GM12878 (cell line): Measurements from ENCODE around the gene CEP295NL. TPM values are rescaled to one million over a fixed set of nuclear protein-coding genes. Genes with fewer than 3 reads are reported as not detected.

Experiments
- ATAC-seq: fragments of 200-7000 bp; cut with Tn5 transposase; 3 replicates; pipeline ENCODE4 v1.9.1; 2020; ENCODE audit warnings: mild to moderate bottlenecking, moderate library complexity
- BruUV-seq: library from RNA; stranded (reverse); fragments of 400-500 nt; replicated peaks from 2 replicates; lab custom pipeline; 2021; lab: Mats Ljungman, UMichigan
- CTCF ChIA-PET: fragments of 300-600 bp; sonication (Branson Sonifier 250); formaldehyde crosslinking; extraction: SDS; loops from one replicate; lab custom pipeline; 2021; ENCODE audit warnings: inconsistent platforms; lab: Yijun Ruan, JAX
- POLR2A ChIA-PET: fragments of 350-600 bp; formaldehyde crosslinking; extraction: SDS; loops from one replicate; lab custom pipeline; 2021; ENCODE audit warnings: inconsistent platforms; lab: Charles Lee
- RAD21 ChIA-PET: fragments of 300-600 bp; sonication (Branson Sonifier 250); formaldehyde crosslinking; loops from one replicate; lab custom pipeline; 2023; ENCODE audit warnings: antibody characterized with exemption; ENCODE audit not compliant: unreplicated experiment; lab: Charles Lee
- SMC1A ChIA-PET: fragments of 300-600 bp; sonication (Branson Sonifier 250); formaldehyde crosslinking; loops from one replicate; lab custom pipeline; 2023; ENCODE audit not compliant: unreplicated experiment, uncharacterized antibody; lab: Charles Lee
- DNase-seq: peaks from one replicate; pipeline ENCODE4 v3.0.0-alpha.2; 2011; ENCODE audit warnings: low read depth, low spot score
- FAIRE-seq: peaks from 3 replicates; lab custom pipeline; 2011; peaks lifted over from hg19 to GRCh38; lab: Jason Lieb, UNC
- H2AFZ ChIP-seq: 2 replicates; pipeline ENCODE4 v1.6.0; 2011; ENCODE audit warnings: low read depth, low read length, control low read depth; ENCODE audit not compliant: control insufficient read depth
- H3K27ac ChIP-seq: 2 replicates; pipeline ENCODE4 v1.5.1; 2011; ENCODE audit warnings: control low read depth; ENCODE audit not compliant: control insufficient read depth, insufficient read depth
- H3K27me3 ChIP-seq, 2 experiments: replicated peaks in 1 of 2; 2 replicates each; pipeline versions ENCODE4 v1.6.0 to v1.6.1; 2011; ENCODE audit warnings: low read length in 1 of 2; ENCODE audit not compliant: control insufficient read depth in 2 of 2, insufficient read depth in 2 of 2
- H3K36me3 ChIP-seq, 2 experiments: 2 replicates each; pipeline ENCODE4 v1.5.1; 2011; ENCODE audit warnings: low read length in 1 of 2; ENCODE audit not compliant: control insufficient read depth in 2 of 2, insufficient read depth in 2 of 2
- H3K4me1 ChIP-seq: 2 replicates; pipeline ENCODE4 v1.6.1; 2011; ENCODE audit warnings: mild to moderate bottlenecking, low read length, moderate library complexity, mixed read lengths; ENCODE audit not compliant: control insufficient read depth, insufficient read depth
- H3K4me2 ChIP-seq: 2 replicates; pipeline ENCODE4 v1.6.0; 2011; ENCODE audit warnings: control low read depth; ENCODE audit not compliant: control insufficient read depth, insufficient read depth
- H3K4me3 ChIP-seq: fragments of 200-600 bp; sonication (generic); 2 replicates; pipeline ENCODE4 v1.5.1; 2016
- H3K79me2 ChIP-seq: 2 replicates; pipeline ENCODE4 v1.6.0; 2011; ENCODE audit warnings: low read length; ENCODE audit not compliant: control insufficient read depth, insufficient read depth
- H3K9ac ChIP-seq: 2 replicates; pipeline ENCODE4 v1.8.0; 2011; ENCODE audit warnings: low read length, control low read depth, mixed read lengths; ENCODE audit not compliant: control insufficient read depth, insufficient read depth
- H3K9me3 ChIP-seq: replicated peaks from 3 replicates; pipeline ENCODE4 v1.5.1; 2011; ENCODE audit warnings: mild to moderate bottlenecking, low read length; ENCODE audit not compliant: control insufficient read depth, insufficient read depth
- H4K20me1 ChIP-seq: 2 replicates; pipeline ENCODE4 v1.6.0; 2011; ENCODE audit not compliant: control insufficient read depth, insufficient read depth
- ATF7 ChIP-seq: fragments of 450-650 bp; IDR thresholded peaks from 2 replicates; pipeline ENCODE4 v1.6.1; 2016; ENCODE audit warnings: low read depth, mild to moderate bottlenecking
- BHLHE40 ChIP-seq, 2 experiments: fragments of 450-650 bp in 1 of 2; IDR thresholded peaks; 2 replicates each; pipeline ENCODE4 v1.6.1; 2011 to 2017; ENCODE audit warnings: low read depth in 2 of 2, borderline replicate concordance in 1 of 2, improper control_type of control experiment in 1 of 2, low read length in 1 of 2, mild to moderate bottlenecking in 1 of 2
- CTCF ChIP-seq, 3 experiments: IDR thresholded peaks in 2 of 3; conservative IDR thresholded peaks in 1 of 3; 2 replicates each; pipeline ENCODE4 v1.5.1; 2011; ENCODE audit warnings: low read depth in 3 of 3, low read length in 3 of 3, mild to moderate bottlenecking in 3 of 3, control low read depth in 2 of 3, moderate library complexity in 2 of 3, inconsistent platforms in 1 of 3, mixed read lengths in 1 of 3; ENCODE audit not compliant: control insufficient read depth in 2 of 3, insufficient read depth in 1 of 3; ENCODE audit errors: extremely low read depth in 1 of 3
- DPF2 ChIP-seq: fragments of 450-650 bp; IDR thresholded peaks from 2 replicates; pipeline ENCODE4 v1.6.1; 2017; ENCODE audit warnings: mild to moderate bottlenecking
- POU2F2 ChIP-seq: IDR thresholded peaks from 3 replicates; pipeline ENCODE4 v1.6.1; 2011; ENCODE audit warnings: low read depth, mild to moderate bottlenecking, low read length, borderline replicate concordance
- WGBS: methylation state at CpG from one replicate; pipeline ENCODE4 v1.1.6; 2016; ENCODE audit warnings: low lambda C conversion rate; ENCODE audit not compliant: insufficient replicate concordance, insufficient coverage; ENCODE audit errors: missing lambda C conversion rate; 5-methylcytosine and 5-hydroxymethylcytosine counted together
- in situ Hi-C: fragments of 300-500 bp; cut with MboI; formaldehyde crosslinking; loops from 9 replicates; pipeline ENCODE4 v1.14.3; 2018; ENCODE audit warnings: mixed read lengths
- intact Hi-C: fragments of 100-400 bp; cut with micrococcal nuclease; formaldehyde crosslinking; loops from one replicate; pipeline ENCODE4 v1.14.2; 2022; ENCODE audit not compliant: unreplicated experiment
- polyA plus RNA-seq, 11 experiments: library from polyadenylated mRNA; depleted of rRNA in 4 of 11; unstranded in 6 of 11; stranded (reverse) in 5 of 11; fragments of >200 nt; fragmentation: Nextera tagmentation in 4 of 11; fragmentation: Illumina TruSeq in 1 of 11; extraction: Ambion mirVana in 4 of 11; extraction: Trizol in 1 of 11; gene quantifications; 1 replicate in 1 of 11; 2 replicates in 10 of 11; pipeline versions ENCODE4 v1.2.1 to v1.2.3, GENCODE V29; 2011 to 2016; ENCODE audit warnings: inconsistent platforms in 2 of 11, missing spikeins in 2 of 11, low read depth in 1 of 11
- total RNA-seq, 4 experiments: library from RNA; depleted of rRNA in 3 of 4; stranded (reverse); fragments of >200 nt in 3 of 4; fragmentation: Illumina TruSeq in 1 of 4; extraction: Trizol in 1 of 4; gene quantifications; 2 replicates each; pipeline versions ENCODE4 v1.2.1 to v1.2.3, GENCODE V29; 2013 to 2021
- TF ChIP-seq, protein P1 (sequence below): fragments of 450-650 bp; IDR thresholded peaks from 2 replicates; pipeline ENCODE4 v1.6.1; 2016; ENCODE audit warnings: mild to moderate bottlenecking, moderate library complexity, borderline replicate concordance

CEP295NL gene
- total and polyA plus RNA-seq, 10 of the 15 experiments (the other 5 are each of a cell fraction or from before 2014, with no cell fraction given): not detected

GRCh38 chr17:78855561-78856165, 47.3 kb downstream of the CEP295NL start:
- H3K27me3 ChIP-seq: no peaks in the 10 kb centered on the region; a peak in 1 of 4 replicates
- H3K27ac ChIP-seq: no peak overlapping the region
- FAIRE-seq: no peak
- RAD21 ChIA-PET: no interaction called here
- DNase-seq: no peak
- H2AFZ ChIP-seq: no peak overlapping the region
- no peaks in the 10 kb centered on the region for H3K79me2 ChIP-seq
- no peak for TF ChIP-seq ATF7
- TF ChIP-seq BHLHE40 (IDR thresholded peaks at IDR 0.05; ENCODE audit: borderline replicate concordance in 1 of 2, low read depth in 2 of 2, low read length in 1 of 2): no peak
- TF ChIP-seq, protein P1, sequence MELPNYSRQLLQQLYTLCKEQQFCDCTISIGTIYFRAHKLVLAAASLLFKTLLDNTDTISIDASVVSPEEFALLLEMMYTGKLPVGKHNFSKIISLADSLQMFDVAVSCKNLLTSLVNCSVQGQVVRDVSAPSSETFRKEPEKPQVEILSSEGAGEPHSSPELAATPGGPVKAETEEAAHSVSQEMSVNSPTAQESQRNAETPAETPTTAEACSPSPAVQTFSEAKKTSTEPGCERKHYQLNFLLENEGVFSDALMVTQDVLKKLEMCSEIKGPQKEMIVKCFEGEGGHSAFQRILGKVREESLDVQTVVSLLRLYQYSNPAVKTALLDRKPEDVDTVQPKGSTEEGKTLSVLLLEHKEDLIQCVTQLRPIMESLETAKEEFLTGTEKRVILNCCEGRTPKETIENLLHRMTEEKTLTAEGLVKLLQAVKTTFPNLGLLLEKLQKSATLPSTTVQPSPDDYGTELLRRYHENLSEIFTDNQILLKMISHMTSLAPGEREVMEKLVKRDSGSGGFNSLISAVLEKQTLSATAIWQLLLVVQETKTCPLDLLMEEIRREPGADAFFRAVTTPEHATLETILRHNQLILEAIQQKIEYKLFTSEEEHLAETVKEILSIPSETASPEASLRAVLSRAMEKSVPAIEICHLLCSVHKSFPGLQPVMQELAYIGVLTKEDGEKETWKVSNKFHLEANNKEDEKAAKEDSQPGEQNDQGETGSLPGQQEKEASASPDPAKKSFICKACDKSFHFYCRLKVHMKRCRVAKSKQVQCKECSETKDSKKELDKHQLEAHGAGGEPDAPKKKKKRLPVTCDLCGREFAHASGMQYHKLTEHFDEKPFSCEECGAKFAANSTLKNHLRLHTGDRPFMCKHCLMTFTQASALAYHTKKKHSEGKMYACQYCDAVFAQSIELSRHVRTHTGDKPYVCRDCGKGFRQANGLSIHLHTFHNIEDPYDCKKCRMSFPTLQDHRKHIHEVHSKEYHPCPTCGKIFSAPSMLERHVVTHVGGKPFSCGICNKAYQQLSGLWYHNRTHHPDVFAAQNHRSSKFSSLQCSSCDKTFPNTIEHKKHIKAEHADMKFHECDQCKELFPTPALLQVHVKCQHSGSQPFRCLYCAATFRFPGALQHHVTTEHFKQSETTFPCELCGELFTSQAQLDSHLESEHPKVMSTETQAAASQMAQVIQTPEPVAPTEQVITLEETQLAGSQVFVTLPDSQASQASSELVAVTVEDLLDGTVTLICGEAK: no peak
- TF ChIP-seq POU2F2: no peak
- TF ChIP-seq CTCF (IDR thresholded peaks at IDR 0.05 in 2 of 3, conservative IDR thresholded peaks at IDR 0.05 in 1 of 3; ENCODE audit: control insufficient read depth in 2 of 3, extremely low read depth in 1 of 3, insufficient read depth in 1 of 3, low read depth in 3 of 3, low read length in 3 of 3): no peak
- no peak for TF ChIP-seq DPF2
- no peaks in the 10 kb centered on the region for H3K36me3 ChIP-seq
- no peaks in the 10 kb centered on the region for H3K4me1 ChIP-seq
- CTCF ChIA-PET: interaction anchor here (1.1 kb wide), 1 partner anchor 389 kb away, joined by 3 read pairs; no protein-coding TSS in a partner anchor
- SMC1A ChIA-PET: no interaction called here
- H3K4me3 ChIP-seq: no peak overlapping the region
- intact Hi-C loops (no loop called here), in situ Hi-C loops (no loop called here)
- POLR2A ChIA-PET: no interaction called here
- H3K9me3 ChIP-seq: no peaks in the 10 kb centered on the region
- H4K20me1 ChIP-seq: no peaks in the 10 kb centered on the region
- H3K4me2 ChIP-seq: no peak overlapping the region
- no peak overlapping the region for H3K9ac ChIP-seq
- 37% methylated on average over 19 of the region's 25 CpGs for WGBS
- no TSS peak for BruUV-seq
- ATAC-seq: no peak
